HL-60 (cell line): Measurements from ENCODE around the gene TMEM179.

Experiments
- CTCF ChIP-seq: IDR thresholded peaks from one replicate; pipeline ENCODE4 v1.5.1; 2011; ENCODE audit warnings: low read length, control low read depth, inconsistent platforms; ENCODE audit not compliant: insufficient read depth
- POLR2AphosphoS5 ChIP-seq: IDR thresholded peaks from 2 replicates; pipeline ENCODE4 v1.6.1; 2012; ENCODE audit warnings: low read depth
- REST ChIP-seq: IDR thresholded peaks from 2 replicates; pipeline ENCODE4 v1.6.1; 2012; ENCODE audit warnings: low read depth; ENCODE audit not compliant: insufficient replicate concordance

- TF ChIP-seq REST (no peak), POLR2AphosphoS5 (no peak), CTCF (no peak)
These were observed 47.5 kb downstream of the TMEM179 start for GRCh38 chr14:104557086-104557485.
